ENCODE data around the gene FAM47E. TPM values are rescaled to one million over a fixed set of nuclear protein-coding genes. Genes with fewer than 3 reads are reported as not detected.

The FAM47E gene
- polyA plus RNA-seq, 1 donor (not counting 4 experiments of a cell fraction or from before 2014, with no cell fraction given), result 0.29 TPM

GRCh38 chr4:76310683-76311082 lies 59.2 kb downstream of the FAM47E start:
- no peaks in the 10 kb centered on the region for H4K20me1 ChIP-seq (ENCODE audit: control insufficient read depth, extremely low read depth, insufficient read depth, low read length)
- FAIRE-seq, result no peak
- no peaks in the 10 kb centered on the region for H3K79me2 ChIP-seq (ENCODE audit: control insufficient read depth, insufficient read depth, low read length)
- H3K4me1 ChIP-seq (ENCODE audit: control insufficient read depth, extremely low read depth, insufficient read depth, low read length), result no peaks in the 10 kb centered on the region
- no peak overlapping the region for H3K9ac ChIP-seq (ENCODE audit: control insufficient read depth, extremely low read depth, insufficient read depth, low read length)
- H3K9me1 ChIP-seq (ENCODE audit: control insufficient read depth, extremely low read depth, insufficient read depth, low read length), result no peaks in the 10 kb centered on the region
- H3K4me3 ChIP-seq (ENCODE audit: control insufficient read depth in 2 of 3, extremely low read depth in 1 of 3, insufficient read depth in 2 of 3, low read depth in 1 of 3, low read length in 3 of 3), result no peak overlapping the region
- no peaks in the 10 kb centered on the region for H3K27me3 ChIP-seq (ENCODE audit: control insufficient read depth, extremely low read depth, insufficient read depth, low read length)
- H3K27ac ChIP-seq (ENCODE audit: control insufficient read depth, insufficient read depth, low read length), result no peak overlapping the region
- no peak overlapping the region for H2AFZ ChIP-seq (ENCODE audit: control insufficient read depth, low read length)
- DNase-seq (ENCODE audit: low read depth, low spot score), result no peak
- peaks cover 0 to 7% of the 10 kb centered on the region in 2 experiments for H3K36me3 ChIP-seq (ENCODE audit: control insufficient read depth in 2 of 2, extremely low read depth in 1 of 2, insufficient read depth in 2 of 2, low read length in 2 of 2)
- dilution Hi-C loops (cut with MboI; ENCODE audit: extremely low pct_ligation_motif_present, low sequenced_read_pairs), result no loop called here
- H3K9me3 ChIP-seq (ENCODE audit: control insufficient read depth, low read depth, low read length), result no peaks in the 10 kb centered on the region
- no peak overlapping the region for H3K4me2 ChIP-seq (ENCODE audit: control insufficient read depth, extremely low read depth, insufficient read depth, low read depth, low read length)
- TF ChIP-seq CTCF (optimal IDR thresholded peaks at IDR 0.05 in 1 of 3, IDR thresholded peaks at IDR 0.05 in 1 of 3, conservative IDR thresholded peaks at IDR 0.05 in 1 of 3; ENCODE audit: extremely low read depth in 1 of 3, insufficient read depth in 2 of 3, low read length in 3 of 3), result no peak
- no peak for TF ChIP-seq EZH2 (IDR thresholded peaks at IDR 0.05; ENCODE audit: low read length)

GRCh38 chr4:76311896-76312331 lies 60.4 kb downstream of the FAM47E start:
- dilution Hi-C loops (cut with MboI; ENCODE audit: extremely low pct_ligation_motif_present, low sequenced_read_pairs), result no loop called here
- FAIRE-seq, result no peak

More at GRCh38 chr4:76311896-76312331, 60.4 kb downstream of the FAM47E start:
- Histone ChIP-seq H3K4me1 (ENCODE audit: control insufficient read depth, extremely low read depth, insufficient read depth, low read length) (no peaks in the 10 kb centered on the region), H2AFZ (ENCODE audit: control insufficient read depth, low read length) (no peak overlapping the region), H3K36me3 (ENCODE audit: control insufficient read depth in 2 of 2, extremely low read depth in 1 of 2, insufficient read depth in 2 of 2, low read length in 2 of 2) (peaks cover 0 to 7% of the 10 kb centered on the region in 2 experiments), H3K27ac (ENCODE audit: control insufficient read depth, insufficient read depth, low read length) (no peak overlapping the region), H3K9me3 (ENCODE audit: control insufficient read depth, low read depth, low read length) (no peaks in the 10 kb centered on the region), H4K20me1 (ENCODE audit: control insufficient read depth, extremely low read depth, insufficient read depth, low read length) (no peaks in the 10 kb centered on the region), H3K4me3 (ENCODE audit: control insufficient read depth in 2 of 3, extremely low read depth in 1 of 3, insufficient read depth in 2 of 3, low read depth in 1 of 3, low read length in 3 of 3) (no peak overlapping the region), H3K9me1 (ENCODE audit: control insufficient read depth, extremely low read depth, insufficient read depth, low read length) (no peaks in the 10 kb centered on the region), H3K4me2 (ENCODE audit: control insufficient read depth, extremely low read depth, insufficient read depth, low read depth, low read length) (no peak overlapping the region), H3K27me3 (ENCODE audit: control insufficient read depth, extremely low read depth, insufficient read depth, low read length) (no peaks in the 10 kb centered on the region), H3K79me2 (ENCODE audit: control insufficient read depth, insufficient read depth, low read length) (no peaks in the 10 kb centered on the region), H3K9ac (ENCODE audit: control insufficient read depth, extremely low read depth, insufficient read depth, low read length) (no peak overlapping the region)
- DNase-seq (ENCODE audit: low read depth, low spot score), result no peak
- TF ChIP-seq CTCF (optimal IDR thresholded peaks at IDR 0.05 in 1 of 3, IDR thresholded peaks at IDR 0.05 in 1 of 3, conservative IDR thresholded peaks at IDR 0.05 in 1 of 3; ENCODE audit: extremely low read depth in 1 of 3, insufficient read depth in 2 of 3, low read length in 3 of 3), result no peak
- no peak for TF ChIP-seq EZH2 (IDR thresholded peaks at IDR 0.05; ENCODE audit: low read length)

Data from keratinocyte (primary cell).